ENCODE data around the gene OXNAD1. TPM values are rescaled to one million over a fixed set of nuclear protein-coding genes. Genes with fewer than 3 reads are reported as not detected.

The OXNAD1 gene
- total and polyA plus RNA-seq, 2 of the 13 experiments (the other 11 are each of a cell fraction or from before 2014, with no cell fraction given): 9.9 to 18.8 TPM

DNA sequence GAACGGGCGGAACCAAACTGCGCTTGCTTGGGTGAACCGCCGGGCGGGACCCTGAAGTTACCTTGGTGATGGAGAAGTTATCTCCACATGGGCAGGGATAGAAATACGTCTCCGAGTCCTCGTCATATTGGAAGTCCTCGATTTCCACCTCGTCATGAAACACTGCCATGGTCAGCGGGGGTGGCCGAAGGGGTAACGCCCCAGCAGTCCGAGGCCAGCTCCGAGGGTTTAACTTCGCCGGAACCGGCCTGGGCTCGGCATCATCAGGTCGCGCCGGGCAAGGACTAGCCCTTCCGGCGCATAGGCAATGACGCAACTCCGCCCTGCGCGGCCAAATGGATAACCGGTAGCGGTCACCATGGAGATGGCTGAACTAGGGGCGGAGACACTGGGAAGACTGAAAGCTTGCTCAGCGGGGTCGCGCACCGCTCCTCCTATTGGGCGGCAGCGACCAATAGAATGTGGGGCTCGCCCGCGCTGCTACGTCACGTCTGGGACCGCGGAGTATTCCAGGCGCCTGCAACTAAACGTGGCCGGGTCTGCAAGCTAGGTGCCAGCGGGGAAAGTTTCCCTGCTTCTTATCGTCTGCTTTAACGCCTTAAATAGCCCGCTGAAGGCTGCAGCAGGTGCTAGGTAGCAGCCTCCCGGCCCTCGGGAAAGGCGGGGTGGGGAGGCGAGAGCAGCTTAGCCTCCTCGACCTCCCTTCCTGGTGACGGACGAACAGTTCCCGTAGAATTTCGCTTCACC is at the start of gene OXNAD1, which contains the start of gene DPH3 (continued):
- TF ChIP-seq NRL (CRISPR knock-in tag; IDR thresholded peaks at IDR 0.05; ENCODE audit: borderline replicate concordance) (no peak), HNRNPLL (IDR thresholded peaks at IDR 0.05; ENCODE audit: low read depth, low read length, poor library complexity, severe bottlenecking) (peak; percentile 65), ZMYM4 (CRISPR knock-in tag; IDR thresholded peaks at IDR 0.05) (peak; percentile 99), ZNF747 (CRISPR knock-in tag; IDR thresholded peaks at IDR 0.05; ENCODE audit: borderline replicate concordance) (no peak), ZNF263 (CRISPR knock-in tag; IDR thresholded peaks at IDR 0.05) (no peak), ZNF292 (CRISPR knock-in tag; IDR thresholded peaks at IDR 0.05; ENCODE audit: borderline replicate concordance, low read depth) (no peak), MLLT10 (CRISPR knock-in tag; IDR thresholded peaks at IDR 0.05) (no peak), ZNF788 (CRISPR knock-in tag; IDR thresholded peaks at IDR 0.05; ENCODE audit: borderline replicate concordance) (peak; percentile 26; the same call in 1 of the 2 replicates)
- TF ChIP-seq, protein P1, sequence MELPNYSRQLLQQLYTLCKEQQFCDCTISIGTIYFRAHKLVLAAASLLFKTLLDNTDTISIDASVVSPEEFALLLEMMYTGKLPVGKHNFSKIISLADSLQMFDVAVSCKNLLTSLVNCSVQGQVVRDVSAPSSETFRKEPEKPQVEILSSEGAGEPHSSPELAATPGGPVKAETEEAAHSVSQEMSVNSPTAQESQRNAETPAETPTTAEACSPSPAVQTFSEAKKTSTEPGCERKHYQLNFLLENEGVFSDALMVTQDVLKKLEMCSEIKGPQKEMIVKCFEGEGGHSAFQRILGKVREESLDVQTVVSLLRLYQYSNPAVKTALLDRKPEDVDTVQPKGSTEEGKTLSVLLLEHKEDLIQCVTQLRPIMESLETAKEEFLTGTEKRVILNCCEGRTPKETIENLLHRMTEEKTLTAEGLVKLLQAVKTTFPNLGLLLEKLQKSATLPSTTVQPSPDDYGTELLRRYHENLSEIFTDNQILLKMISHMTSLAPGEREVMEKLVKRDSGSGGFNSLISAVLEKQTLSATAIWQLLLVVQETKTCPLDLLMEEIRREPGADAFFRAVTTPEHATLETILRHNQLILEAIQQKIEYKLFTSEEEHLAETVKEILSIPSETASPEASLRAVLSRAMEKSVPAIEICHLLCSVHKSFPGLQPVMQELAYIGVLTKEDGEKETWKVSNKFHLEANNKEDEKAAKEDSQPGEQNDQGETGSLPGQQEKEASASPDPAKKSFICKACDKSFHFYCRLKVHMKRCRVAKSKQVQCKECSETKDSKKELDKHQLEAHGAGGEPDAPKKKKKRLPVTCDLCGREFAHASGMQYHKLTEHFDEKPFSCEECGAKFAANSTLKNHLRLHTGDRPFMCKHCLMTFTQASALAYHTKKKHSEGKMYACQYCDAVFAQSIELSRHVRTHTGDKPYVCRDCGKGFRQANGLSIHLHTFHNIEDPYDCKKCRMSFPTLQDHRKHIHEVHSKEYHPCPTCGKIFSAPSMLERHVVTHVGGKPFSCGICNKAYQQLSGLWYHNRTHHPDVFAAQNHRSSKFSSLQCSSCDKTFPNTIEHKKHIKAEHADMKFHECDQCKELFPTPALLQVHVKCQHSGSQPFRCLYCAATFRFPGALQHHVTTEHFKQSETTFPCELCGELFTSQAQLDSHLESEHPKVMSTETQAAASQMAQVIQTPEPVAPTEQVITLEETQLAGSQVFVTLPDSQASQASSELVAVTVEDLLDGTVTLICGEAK (IDR thresholded peaks at IDR 0.05): peak; percentile 79
- TF ChIP-seq, protein P1 (CRISPR knock-in tag; IDR thresholded peaks at IDR 0.05): no peak
- TF ChIP-seq, protein P2, sequence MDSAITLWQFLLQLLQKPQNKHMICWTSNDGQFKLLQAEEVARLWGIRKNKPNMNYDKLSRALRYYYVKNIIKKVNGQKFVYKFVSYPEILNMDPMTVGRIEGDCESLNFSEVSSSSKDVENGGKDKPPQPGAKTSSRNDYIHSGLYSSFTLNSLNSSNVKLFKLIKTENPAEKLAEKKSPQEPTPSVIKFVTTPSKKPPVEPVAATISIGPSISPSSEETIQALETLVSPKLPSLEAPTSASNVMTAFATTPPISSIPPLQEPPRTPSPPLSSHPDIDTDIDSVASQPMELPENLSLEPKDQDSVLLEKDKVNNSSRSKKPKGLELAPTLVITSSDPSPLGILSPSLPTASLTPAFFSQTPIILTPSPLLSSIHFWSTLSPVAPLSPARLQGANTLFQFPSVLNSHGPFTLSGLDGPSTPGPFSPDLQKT (CRISPR knock-in tag; IDR thresholded peaks at IDR 0.05; ENCODE audit: borderline replicate concordance): no peak; the same call in 1 of the 2 replicates
- TF ChIP-seq, protein P3, sequence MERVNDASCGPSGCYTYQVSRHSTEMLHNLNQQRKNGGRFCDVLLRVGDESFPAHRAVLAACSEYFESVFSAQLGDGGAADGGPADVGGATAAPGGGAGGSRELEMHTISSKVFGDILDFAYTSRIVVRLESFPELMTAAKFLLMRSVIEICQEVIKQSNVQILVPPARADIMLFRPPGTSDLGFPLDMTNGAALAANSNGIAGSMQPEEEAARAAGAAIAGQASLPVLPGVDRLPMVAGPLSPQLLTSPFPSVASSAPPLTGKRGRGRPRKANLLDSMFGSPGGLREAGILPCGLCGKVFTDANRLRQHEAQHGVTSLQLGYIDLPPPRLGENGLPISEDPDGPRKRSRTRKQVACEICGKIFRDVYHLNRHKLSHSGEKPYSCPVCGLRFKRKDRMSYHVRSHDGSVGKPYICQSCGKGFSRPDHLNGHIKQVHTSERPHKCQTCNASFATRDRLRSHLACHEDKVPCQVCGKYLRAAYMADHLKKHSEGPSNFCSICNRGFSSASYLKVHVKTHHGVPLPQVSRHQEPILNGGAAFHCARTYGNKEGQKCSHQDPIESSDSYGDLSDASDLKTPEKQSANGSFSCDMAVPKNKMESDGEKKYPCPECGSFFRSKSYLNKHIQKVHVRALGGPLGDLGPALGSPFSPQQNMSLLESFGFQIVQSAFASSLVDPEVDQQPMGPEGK (CRISPR knock-in tag; IDR thresholded peaks at IDR 0.05): peak; percentile 50; the same call in 1 of the 2 replicates
- TF ChIP-seq, protein P4, sequence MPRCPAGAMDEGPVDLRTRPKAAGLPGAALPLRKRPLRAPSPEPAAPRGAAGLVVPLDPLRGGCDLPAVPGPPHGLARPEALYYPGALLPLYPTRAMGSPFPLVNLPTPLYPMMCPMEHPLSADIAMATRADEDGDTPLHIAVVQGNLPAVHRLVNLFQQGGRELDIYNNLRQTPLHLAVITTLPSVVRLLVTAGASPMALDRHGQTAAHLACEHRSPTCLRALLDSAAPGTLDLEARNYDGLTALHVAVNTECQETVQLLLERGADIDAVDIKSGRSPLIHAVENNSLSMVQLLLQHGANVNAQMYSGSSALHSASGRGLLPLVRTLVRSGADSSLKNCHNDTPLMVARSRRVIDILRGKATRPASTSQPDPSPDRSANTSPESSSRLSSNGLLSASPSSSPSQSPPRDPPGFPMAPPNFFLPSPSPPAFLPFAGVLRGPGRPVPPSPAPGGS (CRISPR knock-in tag; IDR thresholded peaks at IDR 0.05): no peak
- TF ChIP-seq, protein P5, sequence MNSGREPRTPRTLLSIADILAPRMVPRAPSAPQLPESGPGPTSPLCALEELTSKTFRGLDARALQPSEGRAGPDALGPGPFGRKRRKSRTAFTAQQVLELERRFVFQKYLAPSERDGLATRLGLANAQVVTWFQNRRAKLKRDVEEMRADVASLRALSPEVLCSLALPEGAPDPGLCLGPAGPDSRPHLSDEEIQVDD (CRISPR knock-in tag; IDR thresholded peaks at IDR 0.05; ENCODE audit: borderline replicate concordance): no peak

Data from HepG2 (cell line).